Central memory CD8-positive, alpha-beta T cell (primary cell): Measurements from ENCODE around the gene MT1HL1.

Source experiments
- ATAC-seq: fragments of 150-1000 bp; cut with Tn5 transposase; replicated peaks from 2 replicates; pipeline ENCODE4 v1.10.0; 2022; ENCODE audit warnings: mild to moderate bottlenecking, moderate FRiP score, moderate number of reproducible peaks; ENCODE audit not compliant: poor library complexity, severe bottlenecking; ENCODE audit errors: extremely low read depth
- DNase-seq, 2 donors: peaks; one replicate each; pipeline ENCODE4 v3.0.0; 2021; ENCODE audit warnings: low spot score in 2 of 2
- H3K27ac Mint-ChIP-seq: one replicate; pipeline ENCODE4 v1.8.0; 2022; ENCODE audit warnings: low read depth, mild to moderate bottlenecking, moderate library complexity, mixed read lengths
- H3K27me3 Mint-ChIP-seq: one replicate; pipeline ENCODE4 v1.8.0; 2022; ENCODE audit warnings: mixed read lengths
- H3K36me3 Mint-ChIP-seq: one replicate; pipeline ENCODE4 v1.8.0; 2022; ENCODE audit warnings: mild to moderate bottlenecking, moderate library complexity, mixed read lengths; ENCODE audit not compliant: insufficient read depth
- H3K4me1 Mint-ChIP-seq: one replicate; pipeline ENCODE4 v1.8.0; 2022; ENCODE audit warnings: mixed read lengths
- H3K4me3 Mint-ChIP-seq: one replicate; pipeline ENCODE4 v1.8.0; 2022; ENCODE audit warnings: mild to moderate bottlenecking, moderate library complexity, mixed read lengths
- H3K9me3 Mint-ChIP-seq: one replicate; pipeline ENCODE4 v1.8.0; 2022; ENCODE audit warnings: mixed read lengths

MT1HL1 gene

GRCh38 chr1:237011432-237011831 is 7.2 kb upstream of the MT1HL1 start:
- no peaks in the 10 kb centered on the region for H3K9me3 Mint-ChIP-seq
- H3K27ac Mint-ChIP-seq: no peak overlapping the region
- DNase-seq (no peak), ATAC-seq (no peak)
- H3K36me3 Mint-ChIP-seq: no peaks in the 10 kb centered on the region
- H3K27me3 Mint-ChIP-seq: peaks cover 12% of the 10 kb centered on the region
- no peaks in the 10 kb centered on the region for H3K4me1 Mint-ChIP-seq
- no peak overlapping the region for H3K4me3 Mint-ChIP-seq

- H3K4me3 Mint-ChIP-seq: no peak overlapping the region
- no peaks in the 10 kb centered on the region for H3K9me3 Mint-ChIP-seq
- peaks cover 12% of the 10 kb centered on the region for H3K27me3 Mint-ChIP-seq
- no peak overlapping the region for H3K27ac Mint-ChIP-seq
- ATAC-seq (no peak), DNase-seq (no peak)
- H3K36me3 Mint-ChIP-seq: no peaks in the 10 kb centered on the region
- H3K4me1 Mint-ChIP-seq: no peaks in the 10 kb centered on the region
These were observed 5.4 kb upstream of the MT1HL1 start for GRCh38 chr1:237009611-237010010.

GRCh38 chr1:237007147-237007881 is 3.1 kb upstream of the MT1HL1 start:
- no peak overlapping the region for H3K27ac Mint-ChIP-seq
- no peaks in the 10 kb centered on the region for H3K36me3 Mint-ChIP-seq
- no peak overlapping the region for H3K4me3 Mint-ChIP-seq
- no peaks in the 10 kb centered on the region for H3K9me3 Mint-ChIP-seq
- no peak for ATAC-seq
- H3K4me1 Mint-ChIP-seq: no peaks in the 10 kb centered on the region
- H3K27me3 Mint-ChIP-seq: peaks cover 32% of the 10 kb centered on the region
- DNase-seq: no peak

- ATAC-seq (no peak), DNase-seq (no peak)
- Mint-ChIP-seq H3K36me3 (no peaks in the 10 kb centered on the region), H3K4me3 (no peak overlapping the region), H3K9me3 (no peaks in the 10 kb centered on the region), H3K27ac (no peak overlapping the region), H3K4me1 (no peaks in the 10 kb centered on the region), H3K27me3 (peaks cover 39% of the 10 kb centered on the region)
These were observed 1.4 kb upstream of the MT1HL1 start for GRCh38 chr1:237005674-237006073.

GRCh38 chr1:237003516-237003915 is 725 bp downstream of the MT1HL1 start:
- Mint-ChIP-seq H3K36me3 (no peaks in the 10 kb centered on the region), H3K27me3 (peaks cover 31% of the 10 kb centered on the region), H3K4me3 (no peak overlapping the region), H3K27ac (no peak overlapping the region), H3K9me3 (no peaks in the 10 kb centered on the region), H3K4me1 (no peaks in the 10 kb centered on the region)
- ATAC-seq (no peak), DNase-seq (no peak)

GRCh38 chr1:237000191-237000590 is 4.0 kb downstream of the MT1HL1 start:
- H3K27me3 Mint-ChIP-seq: peaks cover 33% of the 10 kb centered on the region
- no peak for DNase-seq

GRCh38 chr1:236998546-236998945 is 5.7 kb downstream of the MT1HL1 start:
- H3K4me3 Mint-ChIP-seq: no peak overlapping the region
- H3K27ac Mint-ChIP-seq: no peak overlapping the region
- H3K4me1 Mint-ChIP-seq: no peaks in the 10 kb centered on the region
- DNase-seq (no peak), ATAC-seq (no peak)
- no peaks in the 10 kb centered on the region for H3K9me3 Mint-ChIP-seq
- H3K27me3 Mint-ChIP-seq: peaks cover 36% of the 10 kb centered on the region
- no peaks in the 10 kb centered on the region for H3K36me3 Mint-ChIP-seq

More at GRCh38 chr1:237000191-237000590, 4.0 kb downstream of the MT1HL1 start:
- H3K36me3 Mint-ChIP-seq: no peaks in the 10 kb centered on the region
- H3K4me3 Mint-ChIP-seq: no peak overlapping the region
- no peak for ATAC-seq
- H3K27ac Mint-ChIP-seq: no peak overlapping the region
- no peaks in the 10 kb centered on the region for H3K4me1 Mint-ChIP-seq
- H3K9me3 Mint-ChIP-seq: no peaks in the 10 kb centered on the region

GRCh38 chr1:236997882-236998281 is 6.4 kb downstream of the MT1HL1 start:
- DNase-seq: no peak
- ATAC-seq: no peak
- Mint-ChIP-seq H3K4me1 (no peaks in the 10 kb centered on the region), H3K36me3 (no peaks in the 10 kb centered on the region), H3K27me3 (peaks cover 37% of the 10 kb centered on the region), H3K9me3 (no peaks in the 10 kb centered on the region), H3K27ac (no peak overlapping the region), H3K4me3 (no peak overlapping the region)

- Mint-ChIP-seq H3K27me3 (peaks cover 39% of the 10 kb centered on the region), H3K4me1 (no peaks in the 10 kb centered on the region), H3K4me3 (no peak overlapping the region), H3K9me3 (no peaks in the 10 kb centered on the region), H3K36me3 (no peaks in the 10 kb centered on the region), H3K27ac (no peak overlapping the region)
- no peak for ATAC-seq
- no peak for DNase-seq
These were observed 6.9 kb downstream of the MT1HL1 start for GRCh38 chr1:236997361-236997760.

GRCh38 chr1:236994450-236994849 is 9.8 kb downstream of the MT1HL1 start:
- Mint-ChIP-seq H3K4me1 (no peaks in the 10 kb centered on the region), H3K27ac (no peak overlapping the region)

GRCh38 chr1:236992449-236992848 is 11.8 kb downstream of the MT1HL1 start:
- Mint-ChIP-seq H3K4me1 (no peaks in the 10 kb centered on the region), H3K36me3 (no peaks in the 10 kb centered on the region), H3K9me3 (peaks cover 11% of the 10 kb centered on the region), H3K4me3 (no peak overlapping the region), H3K27me3 (peaks cover 69% of the 10 kb centered on the region), H3K27ac (no peak overlapping the region)
- ATAC-seq (no peak), DNase-seq (no peak)

More at GRCh38 chr1:236994450-236994849, 9.8 kb downstream of the MT1HL1 start:
- no peaks in the 10 kb centered on the region for H3K36me3 Mint-ChIP-seq
- H3K9me3 Mint-ChIP-seq: peaks cover 11% of the 10 kb centered on the region
- H3K27me3 Mint-ChIP-seq: peaks cover 58% of the 10 kb centered on the region
- no peak for ATAC-seq
- no peak for DNase-seq
- no peak overlapping the region for H3K4me3 Mint-ChIP-seq

GRCh38 chr1:236990052-236990445 is 14.2 kb downstream of the MT1HL1 start:
- no peaks in the 10 kb centered on the region for H3K4me1 Mint-ChIP-seq
- H3K4me3 Mint-ChIP-seq: no peak overlapping the region
- DNase-seq (no peak), ATAC-seq (no peak)
- H3K27me3 Mint-ChIP-seq: peaks cover 71% of the 10 kb centered on the region
- H3K36me3 Mint-ChIP-seq: no peaks in the 10 kb centered on the region
- no peak overlapping the region for H3K27ac Mint-ChIP-seq
- peaks cover 15% of the 10 kb centered on the region for H3K9me3 Mint-ChIP-seq

- H3K4me3 Mint-ChIP-seq: no peak overlapping the region
- DNase-seq (no peak), ATAC-seq (no peak)
- H3K27ac Mint-ChIP-seq: no peak overlapping the region
- peaks cover 65% of the 10 kb centered on the region for H3K27me3 Mint-ChIP-seq
- H3K36me3 Mint-ChIP-seq: no peaks in the 10 kb centered on the region
- H3K4me1 Mint-ChIP-seq: no peaks in the 10 kb centered on the region
- H3K9me3 Mint-ChIP-seq: peaks cover 15% of the 10 kb centered on the region
These were observed 14.8 kb downstream of the MT1HL1 start for GRCh38 chr1:236989290-236990051.
